C1 segment of cervical spinal cord (tissue), 14 donors: Measurements from ENCODE around the gene GRB14.

Experiments used
- DNase-seq, 14 donors: peaks; one replicate each; lab custom pipeline; 2025; lab: John Stamatoyannopoulos, UW

Gene GRB14

DNA sequence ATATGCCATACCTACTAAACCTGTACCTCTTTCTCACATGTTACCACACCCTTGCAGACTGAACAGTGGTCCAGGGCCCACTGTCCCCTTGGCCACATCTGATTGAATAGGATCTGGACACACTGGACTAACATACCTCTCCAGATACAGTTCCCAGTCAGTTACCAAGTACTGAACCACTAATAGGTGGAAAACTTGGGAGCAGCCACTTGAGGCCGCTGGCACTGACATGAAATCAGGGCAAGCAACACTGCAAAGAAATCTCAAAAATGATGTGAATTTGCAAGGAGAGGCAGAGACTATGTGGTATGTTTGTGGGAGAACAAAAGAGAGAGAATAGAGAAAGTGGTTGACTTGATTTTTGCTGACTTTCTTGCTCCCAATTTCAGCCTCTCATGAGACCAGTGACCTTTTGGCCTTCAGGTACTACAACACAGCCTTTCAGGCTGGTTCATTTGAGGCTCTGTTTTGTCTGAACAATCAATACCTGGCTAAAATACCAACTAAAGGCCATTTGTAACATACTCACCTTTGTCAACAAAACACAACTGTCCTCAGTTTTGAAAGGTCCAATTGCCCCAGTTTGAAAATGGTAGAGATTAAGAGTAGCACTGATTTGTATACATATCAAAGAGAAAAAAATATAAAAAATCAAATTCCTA, 7.8 kb downstream of the GRB14 start:
- no peak for DNase-seq

DNA sequence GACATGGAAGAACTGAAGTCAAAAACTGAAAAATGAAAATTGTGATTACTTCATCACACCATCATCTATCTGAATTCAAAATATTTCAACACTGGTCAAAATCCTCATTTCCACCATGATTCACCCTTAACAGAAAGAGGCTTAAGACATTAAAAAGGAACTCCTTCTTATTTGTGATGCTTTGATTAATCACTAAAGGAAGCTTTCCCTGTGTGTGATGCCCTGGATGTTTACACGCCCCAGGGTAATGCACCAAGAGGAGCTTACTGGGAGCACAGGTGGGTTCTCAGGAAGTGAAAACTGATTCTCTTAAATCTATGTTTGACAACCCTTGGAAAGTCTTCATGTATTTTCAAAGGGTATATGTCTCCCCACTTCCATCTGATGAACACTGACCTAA, 11.5 kb downstream of the GRB14 start:
- DNase-seq, result no peak

DNA sequence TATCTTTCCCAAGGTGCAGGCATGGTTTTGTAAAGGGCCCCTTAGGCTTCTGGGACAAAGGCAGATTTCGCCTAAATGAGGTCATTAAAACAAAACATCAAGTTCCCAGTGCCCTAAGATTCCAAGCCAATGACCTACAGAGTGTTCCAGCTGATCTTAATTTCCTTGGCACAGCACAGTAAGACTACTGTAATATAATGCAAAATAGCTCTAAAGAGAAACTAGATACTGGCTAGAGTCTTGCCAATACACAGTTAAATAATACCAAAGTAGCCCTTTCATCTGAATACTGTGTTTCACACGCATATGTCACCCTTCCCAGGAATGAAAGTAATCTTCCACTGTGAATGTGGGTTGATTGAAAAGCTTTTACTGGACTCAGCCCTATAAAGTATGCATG, 14.7 kb downstream of the GRB14 start:
- DNase-seq, result no peak

DNA sequence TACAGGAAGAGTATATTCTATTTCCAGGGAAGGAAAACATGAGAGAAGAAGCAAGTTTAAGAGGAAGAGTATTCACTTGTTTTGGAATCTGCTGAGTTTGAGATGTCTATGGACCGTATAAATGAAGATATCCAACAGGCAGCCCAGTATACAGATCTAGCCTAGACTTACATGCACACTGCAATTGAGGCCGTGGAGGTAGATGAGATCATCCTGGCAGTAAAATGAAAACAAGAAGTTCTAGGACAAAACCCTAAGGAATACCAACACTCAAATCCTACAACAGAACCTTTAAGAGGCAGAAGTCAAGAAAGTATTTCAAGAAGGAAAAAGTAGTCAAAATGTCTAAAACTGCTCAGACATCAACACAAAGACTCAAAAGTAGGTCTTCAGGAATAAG, 16.0 kb downstream of the GRB14 start:
- DNase-seq, result no peak

DNA sequence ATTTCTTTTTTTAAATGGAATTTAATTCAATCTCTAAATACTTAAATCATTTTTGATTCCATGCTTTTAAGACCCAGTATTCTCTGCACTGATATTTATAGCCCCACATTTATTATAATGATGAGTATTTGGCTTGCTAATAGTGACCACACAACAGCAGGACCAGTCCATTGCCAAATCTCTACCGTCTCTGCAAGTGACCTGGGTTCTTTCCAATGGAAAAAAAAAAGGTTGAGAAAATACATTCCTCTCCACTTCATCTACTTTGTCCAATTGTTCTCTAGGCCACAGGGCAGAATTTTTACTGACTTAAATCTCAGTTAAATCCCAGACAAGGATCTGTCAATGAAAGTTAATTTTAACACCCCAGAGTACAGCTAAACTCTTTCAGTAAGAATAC, 20.5 kb downstream of the GRB14 start:
- no peak for DNase-seq

DNA sequence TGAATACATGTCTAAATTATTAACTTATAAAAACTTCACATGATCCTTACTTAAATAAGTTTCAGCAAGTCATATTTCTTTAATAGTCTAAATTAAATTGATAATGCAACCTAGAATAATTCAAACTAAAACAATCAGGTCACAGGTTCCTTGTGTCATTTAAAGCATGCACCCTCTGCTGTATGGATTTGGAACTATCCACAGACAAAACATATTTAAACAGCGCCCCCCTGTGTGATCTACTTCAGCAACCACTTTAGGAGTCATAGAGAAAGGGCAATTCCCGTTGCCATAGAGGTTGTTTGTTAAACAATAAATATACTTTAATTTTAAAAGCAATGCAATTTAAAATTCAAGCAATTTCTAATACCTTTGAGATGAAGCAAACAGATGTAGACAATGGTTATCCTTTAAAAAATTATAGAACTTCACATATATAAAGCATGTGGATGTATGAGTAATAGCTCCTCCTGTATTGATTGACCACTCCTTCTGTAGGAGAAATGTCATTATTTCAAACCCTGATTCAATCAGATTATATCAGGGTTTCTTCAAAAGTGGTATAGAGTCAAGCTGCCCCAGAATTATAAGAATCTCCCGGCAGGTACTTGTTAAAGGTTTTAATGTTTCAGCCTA, 21.2 kb downstream of the GRB14 start:
- no peak for DNase-seq

DNA sequence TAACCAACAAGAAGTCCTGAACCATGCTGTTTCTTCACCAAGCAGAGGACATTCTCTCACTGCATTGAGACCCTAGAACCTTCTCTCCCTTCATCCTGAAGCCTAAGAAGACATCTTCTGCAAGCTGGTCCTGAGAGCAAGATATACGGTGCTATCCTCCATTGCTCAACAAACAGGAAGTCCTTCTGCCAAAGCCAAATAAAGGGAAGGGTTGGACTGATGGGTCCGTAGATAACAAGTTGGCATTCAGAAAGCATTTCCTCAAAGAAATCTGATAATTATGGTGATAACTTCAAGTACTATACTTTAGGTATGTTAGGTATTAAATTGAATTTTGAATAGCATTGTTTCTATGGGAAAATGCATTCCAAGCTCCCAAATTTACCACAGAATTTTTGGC, 23.3 kb downstream of the GRB14 start:
- no peak for DNase-seq

DNA sequence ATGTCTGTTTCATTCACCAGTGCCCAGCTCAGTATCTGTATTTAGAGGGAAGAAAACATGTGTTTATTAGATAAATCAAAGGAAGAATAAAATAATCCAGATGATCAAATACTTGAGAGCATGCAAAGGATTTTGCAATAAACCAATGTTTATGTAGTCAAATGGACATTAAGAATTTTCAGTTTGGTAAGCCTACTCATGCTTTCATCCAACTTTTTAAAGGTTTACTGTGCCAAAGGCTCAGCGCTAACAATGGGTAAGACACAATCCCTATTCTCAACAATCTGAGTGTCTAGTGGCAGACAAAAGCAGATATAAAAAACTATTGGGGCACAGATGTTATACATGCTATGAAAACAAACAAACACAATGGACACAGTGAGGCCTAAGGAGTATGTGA, 26.3 kb downstream of the GRB14 start:
- no peak for DNase-seq

DNA sequence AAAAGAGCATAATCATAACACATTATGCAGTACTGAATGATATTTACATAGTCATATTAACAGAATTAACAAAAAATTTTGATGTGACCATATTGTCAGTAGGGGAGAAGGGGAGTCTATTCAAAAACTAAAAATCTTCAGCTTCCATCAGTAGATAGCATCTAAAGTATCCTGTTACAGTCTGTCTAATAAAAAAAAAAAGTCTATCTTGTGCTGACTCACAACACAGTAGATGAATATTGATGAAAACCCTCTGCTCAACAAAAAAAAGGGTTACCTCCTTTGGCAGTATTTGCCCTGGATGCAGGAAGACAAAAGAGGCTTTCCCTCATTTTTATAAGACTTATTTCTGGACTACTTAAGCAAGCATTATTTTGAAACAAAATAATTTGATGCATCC, 27.3 kb downstream of the GRB14 start:
- DNase-seq, result no peak

DNA sequence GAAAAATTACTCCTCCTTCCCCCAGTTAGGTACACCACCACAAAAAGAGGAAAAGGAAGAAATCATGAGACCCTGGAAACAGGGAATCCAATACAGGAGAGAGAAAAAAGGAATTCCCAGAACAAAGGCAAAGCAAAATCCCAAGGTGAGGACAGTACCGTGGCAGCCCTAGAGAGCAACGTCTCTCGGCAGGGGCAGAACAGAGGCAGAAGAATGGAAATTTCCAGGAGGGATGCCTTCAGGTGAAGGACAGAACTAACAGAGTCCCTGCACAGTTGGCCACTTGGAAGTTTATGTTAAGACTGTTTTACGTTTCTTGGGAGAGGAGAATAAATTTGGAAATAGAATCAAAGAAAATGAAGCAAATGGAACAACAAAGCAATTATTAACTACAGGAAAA, 27.7 kb downstream of the GRB14 start:
- no peak for DNase-seq

DNA sequence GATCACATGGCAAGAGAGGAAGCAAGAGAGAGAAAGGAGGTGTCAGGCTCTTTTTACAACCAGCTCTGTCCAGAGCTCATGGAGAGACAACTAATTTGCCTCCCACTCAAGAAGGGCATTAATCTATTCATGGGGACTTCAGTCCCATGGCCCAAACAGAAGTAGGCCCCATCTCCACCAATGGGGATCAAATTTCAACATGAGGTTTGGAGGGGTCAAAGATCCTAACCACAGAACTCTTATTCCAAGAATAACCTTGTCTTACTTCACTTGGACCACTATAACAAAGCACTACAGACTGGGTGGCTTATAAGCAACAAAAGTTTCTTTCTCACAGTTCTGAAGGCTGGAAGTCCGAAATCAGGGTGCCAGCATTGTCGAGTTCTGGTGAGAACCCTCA, 31.8 kb downstream of the GRB14 start:
- no peak for DNase-seq

DNA sequence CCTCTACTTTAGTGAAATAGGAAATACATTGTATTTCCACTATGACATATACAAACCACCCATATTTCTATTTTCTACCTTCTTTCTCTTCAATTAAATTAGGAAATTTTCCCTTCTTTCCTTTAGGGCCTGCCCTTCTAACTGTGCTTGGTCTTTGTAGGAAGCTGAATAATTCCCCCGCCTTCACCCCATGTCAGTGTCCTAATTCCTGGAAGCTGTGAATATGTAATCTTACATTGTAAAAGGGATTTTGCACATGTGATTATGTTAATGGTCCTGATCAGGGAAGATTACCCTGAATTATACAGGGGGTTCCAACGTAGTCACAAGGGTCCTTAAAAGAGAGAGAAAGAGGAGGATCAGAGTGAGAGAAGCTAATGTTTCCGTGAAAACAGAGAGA, 40.2 kb downstream of the GRB14 start:
- DNase-seq, result no peak

DNA sequence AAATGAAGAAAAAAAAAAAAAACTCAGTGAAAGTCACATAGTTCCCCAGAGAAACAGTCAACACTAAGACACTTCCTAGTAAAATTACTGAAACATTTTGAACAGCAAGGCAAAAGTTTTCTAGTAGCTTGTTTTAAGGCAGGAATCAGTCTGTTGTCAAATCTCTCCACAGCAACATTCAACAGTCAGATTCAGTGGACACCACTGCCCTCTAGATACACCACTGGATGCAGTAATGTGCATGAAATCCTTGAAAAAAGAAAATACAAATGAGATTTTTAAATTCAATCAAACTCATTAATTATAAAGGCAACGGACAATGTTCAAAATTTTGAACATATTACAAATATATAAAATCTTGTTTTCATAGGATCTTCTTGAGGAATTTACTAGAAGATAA, 46.4 kb downstream of the GRB14 start:
- no peak for DNase-seq

DNA sequence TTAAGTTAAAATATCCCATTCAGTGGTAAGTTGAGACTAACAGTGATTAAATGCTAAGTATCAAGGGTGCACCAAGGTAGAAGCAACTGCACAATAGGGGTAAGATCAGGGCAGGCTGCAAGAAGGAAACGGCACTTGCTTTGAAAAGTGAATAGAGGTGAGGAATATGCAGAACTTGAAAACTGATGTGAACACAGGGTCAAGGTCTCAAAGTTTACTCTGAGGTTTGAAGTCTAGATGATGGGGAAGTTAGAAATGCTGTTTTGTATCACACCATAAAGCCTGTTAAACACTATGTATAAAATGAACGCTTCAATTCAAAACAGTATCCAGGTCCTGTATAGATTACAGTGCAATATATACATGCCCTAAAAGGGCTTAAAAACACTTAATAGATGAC, 50.8 kb downstream of the GRB14 start:
- no peak for DNase-seq

DNA sequence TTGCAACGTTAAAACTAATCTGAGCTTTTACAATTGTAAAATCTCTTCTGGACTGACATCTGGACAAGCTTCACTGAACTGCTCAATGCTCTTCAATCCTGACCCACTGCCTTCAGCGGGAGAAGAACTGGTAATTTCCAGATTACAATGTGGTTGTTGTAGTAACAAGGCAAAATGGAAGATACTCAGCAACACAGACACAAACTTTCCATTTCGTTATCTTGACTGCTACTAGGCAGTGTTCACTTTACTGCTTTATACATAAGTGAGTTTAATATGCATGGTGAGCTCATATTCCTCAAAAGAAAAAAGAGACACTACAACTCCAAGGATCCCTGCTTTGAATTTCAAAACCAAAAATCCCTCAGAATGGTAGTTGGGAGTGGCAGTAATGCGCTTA, 51.9 kb downstream of the GRB14 start:
- no peak for DNase-seq

DNA sequence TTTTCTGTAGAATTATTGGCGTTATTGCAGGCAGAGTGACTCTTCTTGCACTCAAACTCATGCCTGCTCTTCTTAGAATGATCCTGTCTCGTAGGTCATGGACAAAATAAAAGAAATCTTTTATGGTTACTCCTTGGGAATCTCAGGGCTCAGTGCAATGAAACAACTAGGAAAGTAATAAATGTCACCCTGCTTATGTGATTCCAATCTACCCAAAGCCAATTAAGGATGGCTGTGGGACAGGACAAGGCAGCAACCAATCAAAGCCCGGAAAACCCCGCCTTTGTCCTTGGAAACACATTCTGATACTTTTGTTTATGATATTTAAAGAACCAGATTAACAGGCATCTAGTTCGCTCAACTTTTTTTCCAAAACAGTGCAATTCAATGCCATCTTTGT, 53.0 kb downstream of the GRB14 start:
- no peak for DNase-seq

DNA sequence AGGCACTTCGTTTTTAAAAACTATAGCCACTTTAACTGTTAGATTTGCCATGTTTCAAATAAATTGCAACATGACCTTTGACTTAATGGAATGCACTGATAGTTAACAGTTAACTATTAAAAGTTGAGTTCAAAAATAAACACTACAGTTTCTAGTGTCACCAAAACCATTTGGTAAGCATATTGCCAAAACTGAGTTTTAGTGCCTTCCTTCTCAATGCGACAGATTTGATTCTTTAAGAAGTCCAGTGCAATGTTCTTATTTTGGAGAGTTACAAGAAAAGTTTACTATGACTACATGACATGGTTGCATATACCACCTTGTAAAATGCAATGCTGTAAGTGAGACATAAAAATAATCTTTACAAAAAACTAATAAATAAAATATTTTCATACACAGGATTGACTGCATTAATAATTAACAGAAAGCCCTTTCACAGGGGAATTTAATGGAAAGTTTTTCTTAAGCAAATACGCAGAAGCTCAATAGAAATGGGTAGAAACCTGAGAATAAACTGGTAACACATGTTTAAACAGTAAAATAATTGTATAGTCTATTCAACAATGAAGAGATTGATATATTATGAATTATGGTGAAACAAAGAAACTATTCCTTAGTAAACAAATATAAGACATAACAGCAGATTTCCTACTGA, 53.8 kb downstream of the GRB14 start:
- DNase-seq, result no peak

DNA sequence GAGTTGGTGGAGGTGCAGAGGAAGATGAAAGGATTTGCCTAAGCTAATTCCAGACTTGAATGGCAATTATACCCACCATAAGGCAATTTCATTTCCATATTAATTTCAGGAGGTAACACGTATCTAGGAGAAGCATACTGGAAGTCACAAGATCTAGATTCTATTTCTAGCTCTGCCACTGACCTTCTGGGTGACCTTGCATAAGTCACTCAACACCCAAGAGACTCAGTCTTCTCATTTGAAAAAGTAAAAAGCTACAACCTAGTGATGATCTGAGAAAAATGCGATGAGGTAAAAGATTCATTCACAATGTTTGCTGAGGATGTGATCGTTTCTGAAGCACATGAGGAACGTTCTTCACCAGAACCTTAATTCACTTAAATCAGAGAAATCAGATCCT, 55.9 kb downstream of the GRB14 start:
- DNase-seq, result no peak

DNA sequence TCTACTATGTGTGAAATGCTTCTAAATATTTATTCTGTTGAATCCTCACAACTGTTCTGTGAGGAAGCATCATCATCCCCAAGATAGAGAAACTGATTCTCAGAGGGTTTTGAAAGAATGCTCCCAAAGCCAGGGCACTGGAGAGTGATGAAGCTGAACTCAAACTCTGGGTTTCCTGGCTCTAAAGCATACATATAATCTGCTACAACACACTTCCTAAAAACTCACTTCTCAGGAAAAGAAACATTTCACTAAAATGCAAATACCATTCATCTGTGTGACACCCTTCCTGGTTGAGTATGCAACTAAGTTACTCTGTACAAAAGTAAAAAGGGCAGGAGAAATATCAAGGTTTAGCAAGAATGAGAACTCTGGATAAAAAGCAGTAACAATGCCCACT, 58.6 kb downstream of the GRB14 start:
- no peak for DNase-seq

DNA sequence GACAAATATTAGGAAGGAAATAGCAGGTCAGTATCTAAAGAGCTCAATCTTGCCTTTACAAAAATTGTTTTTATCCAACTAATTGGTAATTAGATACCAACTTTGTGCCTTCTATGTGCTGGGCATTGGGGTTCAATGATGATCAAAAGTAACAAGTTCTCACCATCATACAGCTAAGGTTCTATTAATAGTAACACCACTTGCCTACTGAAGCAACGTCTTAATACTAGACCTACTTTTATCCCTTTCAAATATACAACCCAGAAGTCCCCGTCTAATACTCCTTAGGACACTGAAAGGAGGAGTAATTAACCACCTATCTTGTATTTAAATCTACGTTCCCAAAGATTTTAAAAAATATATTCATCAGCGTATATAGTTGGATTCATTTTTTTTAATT, 59.3 kb downstream of the GRB14 start:
- DNase-seq, result no peak

DNA sequence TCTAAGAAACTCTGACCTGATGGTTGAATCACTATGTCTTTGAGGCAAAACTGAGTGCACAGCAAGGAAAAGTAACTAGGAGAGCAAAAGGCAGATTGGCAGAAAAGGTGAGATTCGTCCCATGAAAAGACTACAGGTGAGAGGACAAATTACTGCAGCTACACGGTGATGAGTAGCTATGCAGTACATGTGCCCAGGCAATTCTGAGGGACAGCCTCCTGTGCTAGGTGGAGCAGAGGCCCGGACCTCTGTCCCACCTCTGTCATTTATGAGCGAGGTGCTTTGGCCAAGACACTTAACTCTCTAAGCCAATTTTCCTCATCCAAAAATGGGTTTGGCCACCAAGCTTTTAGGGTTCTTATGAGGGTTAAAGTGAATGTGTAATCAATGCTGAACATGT, 59.9 kb downstream of the GRB14 start:
- no peak for DNase-seq

DNA sequence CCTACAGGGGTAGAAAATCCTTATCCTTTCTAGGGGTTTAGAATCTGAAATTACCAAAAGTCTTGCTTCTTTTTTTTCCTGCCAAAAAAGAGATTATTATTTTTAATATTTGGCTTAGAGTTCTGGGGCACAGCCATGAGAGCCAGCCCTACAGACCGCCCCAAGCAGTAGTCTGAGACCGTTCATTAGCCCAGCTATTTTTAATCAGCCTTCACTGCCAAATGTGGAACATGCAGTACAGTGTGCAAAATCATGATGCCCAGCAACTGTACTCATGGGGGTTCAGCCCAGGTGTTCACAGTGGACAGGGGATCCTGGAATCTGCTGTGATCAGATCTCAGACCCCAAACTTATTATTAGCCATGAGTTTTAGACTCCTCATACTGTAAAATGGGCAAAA, 60.4 kb downstream of the GRB14 start:
- no peak for DNase-seq

DNA sequence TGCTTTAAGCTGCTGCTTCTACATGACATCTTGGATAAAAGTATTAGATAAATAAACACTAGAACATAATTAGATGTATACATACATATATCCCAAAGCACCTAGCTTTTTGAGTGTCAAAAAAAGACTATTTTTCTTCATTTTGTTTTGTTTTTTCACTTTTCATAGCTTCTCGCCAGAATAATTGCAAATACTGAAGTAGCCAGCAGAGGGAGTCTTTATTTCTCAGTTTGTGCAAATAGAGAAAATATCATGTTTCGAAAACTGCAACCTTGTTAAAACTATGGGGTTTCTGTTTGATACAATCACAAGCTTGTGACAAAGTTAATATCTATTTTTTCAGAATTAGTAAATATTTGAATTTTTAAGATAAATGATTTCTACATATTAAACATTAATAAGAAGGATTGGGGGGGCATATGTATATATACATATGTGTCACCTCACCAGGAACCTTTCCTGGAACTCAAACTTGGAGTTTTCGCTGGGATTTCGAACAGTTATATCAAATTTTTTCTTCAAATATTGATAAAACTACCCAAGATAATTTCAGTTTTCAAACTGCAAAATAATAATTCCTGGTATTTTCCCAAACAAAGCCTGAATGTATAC, 61.0 kb downstream of the GRB14 start:
- DNase-seq, result no peak
